Loucy (cell line): ENCODE data around the gene SCNN1B.

ENCODE experiments used
- CTCF ChIP-seq: fragments of 200-600 bp; sonication (generic); conservative IDR thresholded peaks from 2 replicates; pipeline ENCODE4 v1.5.1; 2014; ENCODE audit warnings: mild to moderate bottlenecking, antibody characterized with exemption, low read length
- EZH2phosphoT487 ChIP-seq: fragments of 200-600 bp; IDR thresholded peaks from 2 replicates; pipeline ENCODE4 v1.6.1; 2018; ENCODE audit warnings: antibody characterized with exemption, mild to moderate bottlenecking, moderate library complexity, borderline replicate concordance

- TF ChIP-seq CTCF (no peak), EZH2phosphoT487 (no peak)
These were observed 49.8 kb upstream of the SCNN1B start for GRCh38 chr16:23252310-23252709.
